Measurements from ENCODE around the gene WWC2.

WWC2 gene

DNA sequence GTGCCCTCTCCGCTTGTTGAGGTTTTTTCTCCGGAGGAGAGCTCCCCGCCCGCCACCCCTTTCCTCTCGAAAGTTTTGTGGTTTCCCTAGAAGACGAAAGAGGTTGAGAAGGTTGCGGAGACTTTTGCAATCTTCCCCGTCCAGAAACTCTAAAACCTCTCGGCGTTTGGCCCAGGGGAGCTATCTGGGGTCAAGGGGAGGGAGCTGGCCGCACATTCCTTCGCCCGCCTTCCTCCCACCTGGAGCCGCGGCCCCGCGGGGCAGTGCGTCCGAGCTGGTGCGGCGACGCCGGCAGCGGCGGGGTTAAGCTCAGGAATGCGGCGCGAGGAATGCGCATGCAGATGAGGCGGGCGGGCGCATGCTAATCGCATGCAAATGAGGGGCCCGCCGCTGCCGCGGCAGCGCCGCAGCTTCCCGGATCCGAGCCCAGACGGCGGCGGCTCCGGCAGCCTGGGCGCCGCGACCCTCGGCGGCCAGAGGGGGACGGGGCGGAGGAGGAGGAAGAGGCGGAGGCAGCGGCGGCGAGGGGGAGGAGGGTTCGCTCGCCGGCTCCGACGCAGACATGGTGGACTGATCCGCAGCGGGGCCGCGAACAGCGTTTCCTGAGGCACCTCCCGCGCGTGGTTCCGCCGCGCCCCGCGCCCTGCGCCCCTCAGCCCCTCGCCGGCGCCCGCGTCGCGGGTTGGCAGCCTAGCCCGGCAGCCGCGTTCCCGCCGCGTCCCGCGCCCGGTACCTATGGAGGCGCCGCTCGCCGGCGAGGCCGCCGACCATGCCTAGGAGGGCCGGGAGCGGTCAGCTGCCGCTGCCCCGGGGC is at the start of gene WWC2:
TSS of gene WWC2 (plus strand) at position 535 of the 814 bp plus-strand sequence. CDS start at position 770, 235 bp downstream.
- peak; percentile 85 for DNase-seq (ENCODE audit: low read depth)

DNA sequence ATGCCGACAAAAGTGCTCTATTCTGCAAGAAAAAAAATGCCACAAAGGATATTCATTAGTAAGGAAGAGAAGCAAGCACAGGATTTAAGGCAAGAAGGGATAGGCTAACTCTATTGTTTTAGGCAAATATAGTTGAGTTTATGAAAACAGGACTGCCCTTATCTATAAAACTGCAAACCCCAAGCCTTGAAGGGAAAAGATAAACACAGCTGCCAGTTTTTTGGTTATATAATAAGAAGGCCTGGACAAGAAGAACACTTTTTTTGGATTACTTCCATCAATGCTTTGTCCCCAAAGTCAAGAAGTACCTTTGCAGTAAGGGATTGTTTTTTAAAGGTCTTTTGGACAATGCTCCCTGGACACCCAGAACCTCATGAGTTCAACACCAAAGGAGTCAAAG is 45.4 kb upstream of the WWC2 start:
- no peak for DNase-seq (ENCODE audit: low read depth)

DNA sequence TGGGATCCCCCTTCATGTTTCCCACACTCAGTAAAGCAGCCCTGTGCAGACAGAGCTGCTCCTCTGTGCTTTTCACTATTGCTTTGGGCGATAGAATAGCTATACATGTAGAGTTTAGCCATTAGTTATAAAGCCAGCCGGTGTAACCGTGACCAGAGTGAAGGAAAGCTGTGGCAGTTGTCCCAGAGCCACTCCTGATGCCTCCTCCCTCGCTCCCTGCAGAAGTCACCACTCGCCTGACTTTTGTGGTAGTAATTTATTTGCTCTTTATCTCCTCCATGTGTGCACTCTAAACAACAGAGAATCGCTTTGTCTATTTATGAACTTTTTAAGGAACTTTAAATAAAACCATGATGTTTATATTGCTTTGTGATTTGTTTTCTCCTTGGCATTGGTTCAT is 41.8 kb upstream of the WWC2 start:
- no peak for DNase-seq (ENCODE audit: low read depth)

DNA sequence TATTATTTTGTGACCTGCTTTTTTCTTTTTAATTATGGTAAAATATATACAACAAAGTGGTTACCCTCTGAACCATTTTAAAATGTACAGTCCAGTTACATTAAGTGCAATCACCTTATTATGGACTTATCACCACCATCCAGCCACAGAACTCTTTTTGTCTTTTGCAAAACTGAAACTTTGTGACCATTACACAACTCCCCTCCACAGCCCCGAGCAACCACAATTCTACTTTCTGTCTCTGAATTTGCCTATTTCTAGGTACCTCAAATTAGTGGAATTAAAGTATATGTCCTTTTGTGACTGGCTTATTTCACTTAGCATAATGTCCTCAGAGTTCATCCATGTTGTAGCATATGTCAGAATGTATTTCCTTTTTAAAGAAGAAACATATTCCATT is 39.3 kb upstream of the WWC2 start:
- DNase-seq (ENCODE audit: low read depth): no peak

DNA sequence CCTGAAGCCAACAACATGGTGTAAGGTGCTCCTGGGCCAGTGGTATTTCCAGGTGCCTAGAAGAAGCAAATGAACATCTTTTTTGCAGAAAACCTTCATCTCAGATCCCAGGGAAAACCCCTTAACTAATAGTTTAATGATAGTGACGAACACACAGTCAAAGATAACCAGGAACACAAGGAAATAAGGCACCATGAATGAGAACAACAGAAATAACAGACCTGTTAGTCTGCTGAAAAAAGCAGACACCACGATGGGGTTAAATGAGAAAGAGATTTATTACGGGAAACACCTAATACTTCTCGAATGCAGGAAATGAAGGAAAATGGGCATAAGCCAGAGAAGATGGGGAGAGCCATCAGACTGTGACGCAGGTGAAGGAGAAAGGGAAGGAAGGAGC is 30.6 kb upstream of the WWC2 start:
- DNase-seq (ENCODE audit: low read depth): no peak

DNA sequence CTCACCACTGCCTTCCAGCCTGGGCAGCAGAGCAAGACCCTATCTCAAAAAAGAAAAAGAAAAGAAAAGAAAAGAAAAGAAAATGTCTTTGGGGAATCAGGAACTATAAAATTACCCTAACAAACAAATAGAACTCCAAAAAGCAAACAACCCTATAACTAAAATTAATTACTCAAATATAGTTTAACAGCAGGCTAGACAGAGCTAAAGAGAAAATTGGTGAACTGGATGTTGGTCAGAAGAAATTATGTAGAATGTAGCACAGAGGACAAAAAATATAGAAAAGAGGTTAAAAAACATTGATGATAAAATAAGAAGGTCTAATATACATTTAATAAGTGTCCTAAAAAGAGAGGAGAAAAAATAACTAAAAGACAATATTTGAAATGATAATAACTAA is 27.8 kb upstream of the WWC2 start:
- no peak for DNase-seq (ENCODE audit: low read depth)

DNA sequence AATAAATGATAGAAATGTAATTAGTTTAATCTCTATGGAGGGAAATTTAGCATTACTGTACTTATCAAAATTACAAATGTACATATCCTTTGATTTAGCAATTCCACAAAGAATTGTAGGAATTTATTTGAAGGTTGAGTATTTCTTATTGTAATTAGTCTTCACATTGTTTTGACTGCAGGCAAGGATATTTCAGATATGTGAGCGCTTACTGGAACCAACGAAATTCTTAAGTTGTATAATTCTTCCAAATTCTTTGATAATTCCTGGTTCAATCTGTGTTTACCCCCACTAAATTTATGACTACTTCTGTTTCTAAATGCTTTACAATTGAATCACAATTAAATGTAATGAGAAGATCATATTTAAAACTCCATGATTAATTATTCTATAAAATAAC is 26.9 kb upstream of the WWC2 start:
- no peak for DNase-seq (ENCODE audit: low read depth)

DNA sequence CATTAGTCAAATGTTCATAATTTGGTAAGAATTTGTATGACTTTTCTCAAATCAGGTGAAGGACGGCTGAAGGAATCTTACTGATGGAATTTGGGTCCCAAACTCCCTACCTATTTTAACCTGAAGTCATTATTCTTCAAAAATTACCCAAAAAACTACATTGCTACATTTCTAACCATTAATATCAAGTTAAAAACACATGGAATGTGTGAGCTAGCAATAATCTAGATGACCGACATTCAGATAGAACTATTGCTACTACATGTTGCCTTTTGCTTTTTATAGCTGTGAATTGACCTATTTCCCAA is 25.3 kb upstream of the WWC2 start:
- no peak for DNase-seq (ENCODE audit: low read depth)

DNA sequence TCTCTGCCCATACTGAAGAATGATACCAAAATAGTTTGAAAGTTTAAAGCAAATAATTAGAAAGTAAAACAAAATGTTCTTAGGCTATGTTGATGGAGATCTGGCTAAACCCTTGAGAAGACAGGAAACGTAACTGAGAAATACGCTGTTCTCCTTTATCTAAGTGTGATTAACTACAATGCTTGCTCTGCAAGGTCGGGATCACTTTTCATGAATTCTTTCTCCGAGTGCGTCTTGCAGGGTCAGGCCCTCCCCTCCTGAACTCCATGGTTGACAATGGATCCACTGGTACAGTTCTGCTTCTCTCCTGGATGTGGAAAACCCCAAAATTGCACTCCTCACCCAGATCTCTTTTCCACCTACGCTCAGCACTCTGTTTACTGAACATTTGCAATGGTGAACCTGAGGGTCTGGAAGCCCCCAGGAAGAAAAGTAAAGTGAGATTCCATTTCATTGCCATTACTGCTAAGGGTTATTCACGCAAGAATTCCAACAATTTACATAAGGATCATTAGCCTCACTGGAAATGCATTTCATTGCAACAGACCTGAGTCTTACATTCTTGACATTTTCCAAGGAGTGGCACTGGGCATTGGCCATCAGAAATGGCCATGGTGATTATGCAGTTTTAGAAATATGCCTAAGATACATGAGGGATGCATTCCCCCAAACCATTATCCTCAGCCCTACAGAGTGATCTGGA is 24.6 kb upstream of the WWC2 start:
- DNase-seq (ENCODE audit: low read depth): no peak

DNA sequence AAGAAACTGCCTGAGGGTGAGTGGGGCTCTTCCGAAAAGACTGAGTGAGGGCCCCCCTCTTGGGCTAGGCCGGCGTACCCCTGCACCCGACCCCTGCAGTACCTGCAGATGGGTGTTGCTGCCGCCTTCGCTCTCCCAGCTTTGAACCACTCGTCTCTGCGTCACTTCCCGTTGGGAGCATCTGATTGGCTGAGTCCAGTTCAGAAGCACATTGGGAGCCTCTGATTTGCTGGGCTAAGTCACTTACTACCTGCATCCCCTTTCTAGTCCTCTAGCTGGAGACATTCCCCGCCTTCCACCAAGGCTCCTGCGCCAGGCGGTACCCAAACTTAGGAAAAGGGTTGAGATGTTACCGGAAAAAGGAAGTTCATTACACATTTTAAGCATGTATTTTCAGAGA is 20.4 kb upstream of the WWC2 start:
- DNase-seq (ENCODE audit: low read depth): no peak

DNA sequence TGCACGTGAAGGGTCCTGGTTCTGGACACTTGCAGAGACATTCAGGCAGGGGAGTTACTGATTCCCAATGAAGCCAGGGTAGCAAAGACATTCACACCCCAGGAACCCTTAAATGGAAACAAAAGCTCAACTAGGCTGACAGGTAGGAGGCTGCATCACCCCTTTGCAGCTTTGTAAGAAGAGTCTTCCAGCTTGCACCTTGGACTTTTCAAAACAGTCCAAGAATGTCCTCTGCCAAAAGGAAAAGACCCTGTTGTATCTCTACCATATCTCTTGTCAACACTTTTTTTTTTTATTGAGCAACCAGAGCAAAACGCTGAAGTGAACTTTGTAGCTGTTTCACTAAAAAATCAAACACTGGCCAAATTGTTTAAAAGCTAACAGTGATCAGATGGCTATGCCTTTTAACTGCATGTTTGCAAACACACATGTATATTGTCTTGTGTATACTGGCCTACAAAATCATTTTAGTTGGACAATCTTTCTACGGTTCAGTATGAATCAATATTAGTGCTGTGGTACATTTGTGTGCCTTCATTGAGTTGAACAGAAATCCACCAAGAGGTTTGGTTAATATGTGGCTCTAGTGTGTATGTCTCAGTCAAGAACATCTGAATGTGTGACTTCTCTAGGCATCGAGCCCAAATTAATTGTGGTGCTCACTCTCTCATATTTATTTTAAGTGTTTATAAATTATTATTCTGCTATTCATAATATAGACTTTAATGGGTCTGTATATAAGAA is 18.5 kb upstream of the WWC2 start:
- no peak for DNase-seq (ENCODE audit: low read depth)

DNA sequence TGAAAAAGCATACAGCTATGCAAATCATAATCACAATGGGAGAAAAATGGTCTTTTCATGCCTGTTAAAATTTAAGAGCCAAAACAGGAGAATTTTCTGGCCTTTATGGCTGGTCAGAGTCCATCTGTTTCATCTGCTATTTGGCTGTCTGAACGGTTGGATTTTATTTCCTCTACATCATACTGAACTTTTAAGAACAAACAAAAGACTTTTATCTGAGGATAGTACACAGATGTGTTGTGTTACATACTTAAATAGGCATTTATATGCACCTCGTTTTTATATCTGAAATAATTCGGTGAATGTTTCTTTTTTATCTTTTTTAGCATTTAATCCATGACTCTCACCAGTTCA is 18.0 kb upstream of the WWC2 start:
- DNase-seq (ENCODE audit: low read depth): no peak

DNA sequence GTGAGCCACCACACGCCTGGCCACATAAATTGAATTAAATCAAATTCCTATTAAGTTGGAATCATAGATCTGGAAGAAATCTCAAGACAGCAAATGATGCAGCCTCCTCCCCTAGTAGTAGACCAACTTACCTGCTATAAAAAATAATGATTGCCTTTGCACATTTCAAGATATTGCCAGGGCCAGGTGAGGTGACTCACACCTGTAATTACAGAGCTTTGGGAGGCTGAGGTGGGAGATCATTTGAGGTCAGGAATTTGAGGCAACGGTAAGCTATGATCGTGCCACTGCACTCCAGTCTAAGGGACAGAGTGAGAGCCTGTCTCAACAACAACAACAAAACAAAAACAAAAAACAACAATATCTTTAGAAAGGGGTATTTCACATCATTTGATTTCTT is 17.0 kb upstream of the WWC2 start:
- DNase-seq (ENCODE audit: low read depth): no peak

DNA sequence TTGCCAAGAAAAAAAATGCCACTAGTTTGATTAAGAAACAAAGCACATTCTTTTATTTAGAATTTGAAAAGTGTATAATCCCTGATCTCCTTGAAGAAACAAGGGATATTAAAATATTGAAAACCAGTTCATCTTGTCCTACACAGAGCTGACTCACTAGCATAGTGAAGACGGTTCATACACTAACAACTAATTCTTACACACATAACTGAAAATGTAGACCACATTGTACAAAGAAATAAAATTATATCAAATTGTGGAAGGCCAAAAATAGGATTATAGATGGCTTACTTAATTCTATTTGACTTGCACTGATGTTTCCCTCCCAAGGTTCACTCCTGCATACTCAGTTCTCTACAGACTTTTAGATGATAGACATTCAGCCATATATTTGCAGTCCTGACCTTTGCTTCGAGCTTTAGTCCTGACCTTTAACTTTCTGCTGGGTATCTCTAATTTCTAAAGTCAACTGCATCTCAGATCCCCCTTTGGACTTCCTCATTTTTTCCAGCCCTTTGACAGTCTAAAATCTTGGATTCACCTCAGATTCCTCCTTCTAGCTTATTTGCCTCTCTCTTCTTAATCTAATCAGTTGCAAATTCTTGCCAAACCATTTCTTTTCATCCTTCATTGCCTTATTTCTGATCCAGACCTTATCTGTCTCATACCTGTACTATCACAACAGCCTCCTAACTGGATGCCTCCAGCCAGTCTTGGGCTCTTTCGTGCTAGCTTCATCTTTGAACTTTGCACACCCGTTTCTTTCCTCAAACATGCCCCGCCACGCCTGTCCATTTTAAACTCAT is 4.5 kb upstream of the WWC2 start:
- no peak for DNase-seq (ENCODE audit: low read depth)

DNA sequence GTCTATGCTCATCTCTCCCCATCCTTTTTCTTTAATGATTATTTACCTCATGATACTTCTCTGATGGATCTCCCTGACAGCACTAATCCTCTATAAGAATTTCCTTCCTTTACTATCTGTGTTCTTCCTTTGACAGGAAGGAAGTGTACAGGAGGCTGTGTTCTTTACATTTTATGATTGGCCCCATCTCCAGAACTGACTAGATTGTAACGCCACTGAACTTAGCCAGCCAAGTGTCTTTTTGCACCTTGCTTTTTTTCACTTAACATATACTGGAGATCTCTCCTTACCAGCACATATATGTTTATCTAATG is 3.9 kb upstream of the WWC2 start:
- no peak for DNase-seq (ENCODE audit: low read depth)

DNA sequence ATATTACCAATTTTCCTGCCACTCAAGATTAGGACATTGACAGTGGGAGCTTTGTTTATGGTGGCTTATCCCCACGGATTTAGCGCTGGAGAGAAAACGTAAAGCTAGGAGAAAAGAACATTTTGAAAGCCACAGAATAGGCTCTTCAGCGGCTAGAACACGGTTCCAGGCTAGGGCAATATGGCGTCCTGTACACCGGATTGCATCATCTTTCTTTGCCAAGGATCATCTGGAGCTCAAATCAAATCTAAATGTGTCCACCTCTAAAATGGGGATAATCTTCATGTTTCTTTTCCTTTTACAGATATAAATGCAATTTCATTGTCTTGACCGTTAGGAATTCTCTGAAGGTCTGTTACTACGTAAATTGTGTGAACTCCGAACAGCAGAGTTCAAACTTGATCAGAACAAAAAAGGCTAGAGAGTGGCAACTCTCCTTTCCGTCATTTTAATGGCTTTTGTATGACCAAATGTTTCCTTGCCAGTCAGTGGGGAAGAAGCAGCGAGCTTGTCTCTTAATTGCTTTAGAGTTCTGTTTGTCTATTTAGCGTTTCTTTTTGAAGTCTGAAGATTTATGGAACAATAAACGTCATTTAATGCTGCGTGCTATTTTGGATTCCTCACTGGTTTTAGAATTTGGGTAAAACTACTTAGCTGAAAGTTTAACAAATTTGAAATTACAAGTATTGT is 2.6 kb upstream of the WWC2 start:
- no peak for DNase-seq (ENCODE audit: low read depth)

DNA sequence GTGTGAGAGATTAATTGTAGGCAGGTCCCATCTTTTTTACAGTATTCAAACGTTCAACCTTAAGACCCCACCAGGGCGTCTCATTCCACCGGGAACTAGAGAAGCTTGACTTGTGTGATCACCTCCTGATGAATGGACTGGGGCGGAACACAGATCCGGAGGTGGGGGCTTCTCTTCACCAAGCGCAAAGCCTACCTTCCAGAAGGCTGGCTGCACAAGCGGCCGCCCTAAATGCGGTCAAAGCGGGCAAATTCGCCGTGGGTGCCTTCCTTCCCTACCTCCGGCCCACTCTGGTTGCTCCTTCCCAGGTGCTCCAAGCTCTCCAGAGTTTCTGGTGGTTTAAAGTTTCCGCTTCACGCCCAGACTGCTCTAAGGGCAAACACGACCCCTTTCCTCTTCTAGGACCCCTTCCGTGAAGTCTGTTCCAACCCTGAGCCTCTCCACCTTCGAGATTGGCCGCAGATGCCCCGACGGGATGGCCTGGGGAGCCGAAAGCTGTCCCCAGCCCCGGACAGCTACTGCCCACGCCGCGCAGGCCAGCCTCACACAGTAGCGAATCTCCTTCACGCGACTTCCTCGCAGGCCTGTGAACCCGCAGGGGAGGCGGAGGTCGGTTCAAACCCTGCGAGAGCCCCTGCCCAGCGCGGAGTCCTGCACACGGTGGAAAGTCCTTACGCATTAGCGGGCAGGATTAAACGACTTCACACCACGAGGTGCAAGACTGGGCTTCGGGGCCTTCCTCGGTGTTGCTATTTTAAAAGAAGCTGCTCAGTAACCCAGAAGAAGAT is 1.6 kb upstream of the WWC2 start:
- DNase-seq (ENCODE audit: low read depth): no peak

DNA sequence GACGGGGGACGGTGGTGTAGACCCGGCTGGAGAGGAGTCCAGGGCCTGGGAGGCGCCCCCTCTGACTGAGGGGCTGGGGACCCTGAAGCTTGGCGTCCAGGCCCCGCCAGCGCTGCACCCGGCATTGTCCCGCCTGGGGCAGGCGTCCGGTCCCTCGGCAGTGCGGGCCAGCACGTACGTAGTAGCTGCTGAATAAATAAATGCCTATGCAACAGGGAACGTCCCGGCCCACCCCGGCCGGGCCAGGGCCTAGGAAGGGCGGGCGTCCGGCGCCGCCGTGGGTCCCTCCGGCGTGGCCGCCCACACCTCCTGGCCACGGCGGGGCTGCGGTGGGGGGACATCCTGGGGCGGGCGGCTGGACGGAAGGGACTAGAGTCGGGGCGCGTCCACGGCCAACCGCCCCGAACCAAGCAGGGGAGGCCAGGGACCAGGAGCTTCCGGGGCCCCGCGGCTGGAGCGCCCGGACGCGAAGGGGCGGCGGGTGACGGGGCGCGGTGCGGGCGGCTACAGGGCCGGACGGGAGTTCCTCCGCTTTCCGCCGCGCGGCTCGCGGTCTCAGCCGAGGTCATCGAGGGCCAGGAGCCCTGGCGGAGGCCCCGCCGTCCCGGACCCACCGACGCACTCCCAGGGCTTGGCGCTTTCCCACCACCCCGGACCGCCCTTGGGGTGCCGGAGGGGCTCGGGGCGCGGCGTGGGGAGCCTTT is 886 bp upstream of the WWC2 start:
- peak; percentile 38 for DNase-seq (ENCODE audit: low read depth)

DNA sequence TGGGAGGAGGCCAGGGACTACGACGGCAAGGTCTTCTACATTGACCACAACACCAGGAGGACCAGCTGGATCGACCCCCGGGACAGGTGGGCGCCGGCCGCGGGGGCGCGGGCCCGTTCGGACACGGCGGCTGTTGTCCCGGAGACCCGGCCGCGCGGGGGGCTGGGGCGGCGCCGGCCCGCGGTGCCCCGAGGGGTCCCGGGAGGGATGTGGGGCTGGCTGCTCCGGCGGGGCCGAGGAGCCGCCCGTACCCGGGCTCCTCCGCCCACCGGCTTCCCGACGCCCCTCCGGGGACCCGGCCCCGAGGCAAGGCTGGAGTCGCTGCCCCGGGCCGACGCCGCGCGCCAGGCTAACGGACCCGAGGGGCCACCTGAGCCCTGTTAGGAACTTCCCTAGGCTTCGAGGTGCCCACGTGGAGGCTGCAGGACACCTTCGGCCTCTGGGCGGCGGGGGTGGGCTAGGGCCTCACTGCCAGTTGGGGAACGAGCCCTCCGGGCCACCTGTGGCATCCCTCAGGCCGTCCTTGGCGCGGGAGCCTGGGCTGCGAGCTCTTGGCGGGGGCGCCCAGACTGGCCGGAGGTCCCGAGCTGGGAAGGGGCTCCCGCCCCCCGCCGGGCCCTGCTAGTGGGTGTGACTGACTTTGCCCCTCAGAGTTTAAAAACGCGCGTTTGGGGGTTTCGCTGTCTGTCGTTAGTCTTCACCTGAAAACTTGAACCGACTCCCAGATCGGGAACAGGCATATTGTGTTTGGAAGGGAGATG is 660 bp downstream of the WWC2 start:
- no peak for DNase-seq (ENCODE audit: low read depth)

DNA sequence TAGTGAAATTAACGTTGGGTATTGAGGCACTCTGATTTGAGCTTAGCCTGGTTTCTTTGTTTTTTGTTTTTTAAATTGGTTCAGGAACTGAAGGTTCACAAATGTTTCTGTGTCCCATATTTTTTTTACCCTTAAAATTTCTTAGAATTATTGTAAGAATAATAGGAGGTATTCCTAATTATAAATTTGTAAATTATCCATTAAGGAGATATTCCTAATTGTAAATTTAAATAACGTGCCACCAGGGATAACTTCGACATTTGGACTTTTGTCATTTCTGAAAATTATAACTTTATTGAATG is 1.2 kb downstream of the WWC2 start:
- DNase-seq (ENCODE audit: low read depth): no peak

Measured in GM04504 (cell line).